ENCODE results near the gene IP6K2.

The IP6K2 gene

GRCh38 chr3:48686538-48687219, 30.3 kb downstream of the IP6K2 start:
- Mint-ChIP-seq H3K36me3 (peaks cover 59% of the 10 kb centered on the region), H3K27ac (peak overlapping the region; percentile 90), H3K9me3 (no peaks in the 10 kb centered on the region), H3K4me3 (peak overlapping the region; percentile 78), H3K4me1 (peaks cover 39% of the 10 kb centered on the region)
- ATAC-seq: no peak
- no peak for DNase-seq (ENCODE audit: low spot score in 2 of 2)

- ATAC-seq: peak; percentile 89
- no peaks in the 10 kb centered on the region for H3K9me3 Mint-ChIP-seq
- DNase-seq (ENCODE audit: low spot score in 2 of 2): peak; percentile 89 to 94
- H3K27ac Mint-ChIP-seq: peak within 1 kb of the TSS; percentile 90
- H3K4me1 Mint-ChIP-seq: peaks cover 42% of the 10 kb centered on the region
- peaks cover 54% of the 10 kb centered on the region for H3K36me3 Mint-ChIP-seq
- H3K4me3 Mint-ChIP-seq: peak within 1 kb of the TSS; percentile 78
These were observed 31.2 kb downstream of the IP6K2 start, which contains the start of gene NCKIPSD for GRCh38 chr3:48685603-48686511. Gene NCKIPSD, minus strand, starts transcription at chr3:48685915. Its CDS starts 108 bp downstream, at chr3:48685807.

GRCh38 chr3:48685293-48685602, 31.8 kb downstream of the IP6K2 start:
- H3K4me1 Mint-ChIP-seq: peaks cover 48% of the 10 kb centered on the region
- DNase-seq (ENCODE audit: low spot score in 2 of 2) (no peak), ATAC-seq (no peak)
- H3K27ac Mint-ChIP-seq: peak overlapping the region; percentile 90
- peak overlapping the region; percentile 78 for H3K4me3 Mint-ChIP-seq
- H3K9me3 Mint-ChIP-seq: no peaks in the 10 kb centered on the region
- H3K36me3 Mint-ChIP-seq: peaks cover 54% of the 10 kb centered on the region

DNA sequence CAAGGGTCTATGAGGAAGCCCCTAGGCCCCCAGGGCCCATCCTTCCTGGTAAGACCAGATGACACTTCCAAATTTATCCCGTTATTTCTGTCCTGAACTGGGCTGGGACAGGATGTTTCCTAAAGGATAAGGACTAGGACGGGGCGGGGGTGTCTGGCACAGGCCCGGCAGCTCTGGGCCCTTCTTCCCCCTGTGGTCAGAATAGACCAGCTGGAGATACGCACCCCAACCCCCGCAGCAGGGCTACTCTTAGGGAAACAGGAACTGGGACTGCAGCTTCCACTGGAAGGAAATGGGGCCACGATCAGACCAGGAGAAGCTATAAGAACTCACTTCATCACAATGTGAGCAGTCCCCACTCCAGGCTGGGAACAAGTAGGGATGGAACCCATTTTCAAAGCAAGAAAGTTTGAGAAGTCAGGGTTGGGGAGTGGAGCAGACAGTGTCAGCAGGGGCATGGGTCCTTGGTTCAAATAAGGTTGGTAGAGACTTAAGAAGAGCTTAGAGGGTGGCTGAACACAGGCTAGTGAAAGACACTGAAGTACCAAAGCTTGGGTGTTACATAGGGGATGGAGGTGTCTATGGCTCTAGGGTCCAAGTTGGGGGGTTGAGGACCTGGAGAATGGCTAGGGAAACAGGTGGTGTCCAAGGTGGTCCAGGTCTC, 32.4 kb downstream of the IP6K2 start:
- peak overlapping the region; percentile 90 for H3K27ac Mint-ChIP-seq
- no peaks in the 10 kb centered on the region for H3K9me3 Mint-ChIP-seq
- peaks cover 50% of the 10 kb centered on the region for H3K36me3 Mint-ChIP-seq
- no peak for ATAC-seq
- peak overlapping the region; percentile 78 for H3K4me3 Mint-ChIP-seq
- H3K4me1 Mint-ChIP-seq: peaks cover 49% of the 10 kb centered on the region
- peak in 1 of 2 donors; percentile 52 for DNase-seq (ENCODE audit: low spot score in 2 of 2)

DNA sequence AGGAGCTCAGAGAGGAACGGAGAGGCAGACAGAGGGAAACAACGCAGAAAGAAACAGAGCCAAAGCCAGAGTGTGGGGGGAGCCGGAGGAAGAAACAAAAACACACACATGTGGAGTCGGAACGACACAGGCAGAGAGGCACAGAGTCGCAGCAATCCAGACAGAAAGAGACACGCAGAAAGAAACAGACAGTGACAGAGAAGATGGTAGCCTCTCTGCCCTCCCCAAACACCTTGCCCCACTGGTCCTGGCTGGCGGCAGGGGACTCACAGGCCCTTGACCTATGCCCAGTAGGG, 33.0 kb downstream of the IP6K2 start:
- Mint-ChIP-seq H3K9me3 (no peaks in the 10 kb centered on the region), H3K4me3 (peak overlapping the region; percentile 78), H3K27ac (peak overlapping the region; percentile 90), H3K36me3 (peaks cover 47% of the 10 kb centered on the region), H3K4me1 (peaks cover 49% of the 10 kb centered on the region)
- ATAC-seq (no peak), DNase-seq (ENCODE audit: low spot score in 2 of 2) (no peak)

DNA sequence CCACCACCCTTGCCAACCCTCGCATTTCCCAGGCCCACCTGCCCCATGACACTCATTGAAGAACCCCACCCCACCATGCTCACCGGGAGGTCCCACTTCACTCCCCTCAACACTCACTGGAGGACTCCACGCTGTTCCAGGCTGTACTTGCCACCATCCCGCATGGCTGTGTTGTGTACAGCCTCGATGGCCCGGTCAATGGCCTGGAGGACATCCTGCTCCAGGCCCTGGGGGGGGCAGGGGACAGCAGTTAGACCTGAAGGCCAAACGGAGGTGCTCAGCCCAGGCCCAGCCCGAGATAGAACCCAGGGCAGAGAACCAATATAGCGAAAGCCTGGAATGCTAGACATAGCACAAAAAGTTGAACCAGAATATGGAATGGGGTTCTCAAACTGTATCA, 34.2 kb downstream of the IP6K2 start:
- H3K4me1 Mint-ChIP-seq: peaks cover 49% of the 10 kb centered on the region

DNA sequence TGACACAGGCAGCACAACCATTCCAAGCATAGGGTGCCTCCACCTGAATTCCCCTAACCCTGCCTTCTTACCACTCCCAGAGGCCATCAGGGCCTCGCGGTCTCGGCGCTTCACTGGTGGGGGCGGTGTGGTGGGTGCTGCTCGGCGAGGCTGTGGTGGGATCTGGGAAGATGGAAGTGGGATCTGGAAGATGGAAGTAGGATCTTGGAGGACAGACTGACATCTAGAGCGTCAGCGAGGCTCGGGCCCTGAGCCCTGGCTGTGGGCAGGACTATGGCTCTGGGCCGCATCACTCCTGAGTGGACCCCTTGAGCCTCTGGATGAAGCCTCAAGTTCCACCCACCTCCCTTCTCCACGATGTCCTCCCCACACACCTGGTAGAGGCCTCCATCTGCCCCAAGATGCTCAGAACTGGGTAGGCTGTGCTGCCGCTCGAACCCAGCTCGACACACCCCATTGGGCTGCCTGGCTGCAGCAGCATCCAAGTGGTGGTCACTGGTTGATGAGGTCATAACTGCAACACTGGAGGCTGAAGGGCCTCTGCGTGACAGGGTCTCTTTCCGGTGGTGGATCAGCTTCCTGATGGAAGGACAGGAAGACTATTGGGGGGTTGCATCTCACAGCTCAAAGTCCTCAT, 34.9 kb downstream of the IP6K2 start:
- no peak overlapping the region for H3K4me3 Mint-ChIP-seq
- H3K36me3 Mint-ChIP-seq: peaks cover 44% of the 10 kb centered on the region
- no peaks in the 10 kb centered on the region for H3K9me3 Mint-ChIP-seq
- DNase-seq (ENCODE audit: low spot score in 2 of 2): no peak
- no peak overlapping the region for H3K27ac Mint-ChIP-seq
- ATAC-seq: no peak
- H3K4me1 Mint-ChIP-seq: peaks cover 49% of the 10 kb centered on the region

More for the DNA sequence above, 34.2 kb downstream of the IP6K2 start:
- ATAC-seq (no peak), DNase-seq (ENCODE audit: low spot score in 2 of 2) (no peak)
- Mint-ChIP-seq H3K36me3 (peaks cover 43% of the 10 kb centered on the region), H3K4me3 (no peak overlapping the region), H3K9me3 (no peaks in the 10 kb centered on the region), H3K27ac (no peak overlapping the region)

DNA sequence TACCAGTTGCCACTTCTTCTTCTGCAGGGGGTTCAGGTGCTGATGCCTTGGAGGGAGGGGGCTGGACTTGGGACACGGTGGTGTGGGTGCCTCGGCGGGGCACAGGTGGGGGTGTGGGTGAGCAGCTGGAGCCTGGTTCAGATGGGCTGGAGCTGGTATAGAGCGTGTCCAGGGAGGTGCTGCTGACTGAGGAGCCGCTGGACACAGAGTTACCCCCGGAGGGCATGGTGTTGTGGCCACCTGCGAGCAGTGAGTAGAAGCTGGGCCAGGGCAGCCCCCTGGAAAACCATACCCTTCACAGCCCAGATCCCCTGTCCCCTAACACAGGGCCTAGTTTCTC, 35.5 kb downstream of the IP6K2 start:
- H3K9me3 Mint-ChIP-seq: no peaks in the 10 kb centered on the region
- no peak for DNase-seq (ENCODE audit: low spot score in 2 of 2)
- peaks cover 47% of the 10 kb centered on the region for H3K36me3 Mint-ChIP-seq
- peaks cover 45% of the 10 kb centered on the region for H3K4me1 Mint-ChIP-seq
- no peak for ATAC-seq
- no peak overlapping the region for H3K4me3 Mint-ChIP-seq
- H3K27ac Mint-ChIP-seq: no peak overlapping the region

GRCh38 chr3:48680811-48681540, 36.0 kb downstream of the IP6K2 start:
- ATAC-seq (no peak), DNase-seq (ENCODE audit: low spot score in 2 of 2) (no peak)
- H3K9me3 Mint-ChIP-seq: no peaks in the 10 kb centered on the region
- H3K36me3 Mint-ChIP-seq: peaks cover 49% of the 10 kb centered on the region
- peaks cover 39% of the 10 kb centered on the region for H3K4me1 Mint-ChIP-seq
- H3K4me3 Mint-ChIP-seq: no peak overlapping the region
- H3K27ac Mint-ChIP-seq: peak overlapping the region; percentile 75

- ATAC-seq: no peak
- Mint-ChIP-seq H3K36me3 (peaks cover 54% of the 10 kb centered on the region), H3K27ac (no peak overlapping the region)
These were observed 37.3 kb downstream of the IP6K2 start for GRCh38 chr3:48679411-48680391.

GRCh38 chr3:48678566-48679380, 38.2 kb downstream of the IP6K2 start:
- Mint-ChIP-seq H3K4me3 (no peak overlapping the region), H3K27ac (no peak overlapping the region), H3K4me1 (peaks cover 23% of the 10 kb centered on the region), H3K9me3 (no peaks in the 10 kb centered on the region), H3K36me3 (peaks cover 55% of the 10 kb centered on the region)
- DNase-seq (ENCODE audit: low spot score in 2 of 2) (no peak), ATAC-seq (no peak)

More at GRCh38 chr3:48679411-48680391, 37.3 kb downstream of the IP6K2 start:
- no peaks in the 10 kb centered on the region for H3K9me3 Mint-ChIP-seq
- DNase-seq (ENCODE audit: low spot score in 2 of 2): no peak
- H3K4me3 Mint-ChIP-seq: no peak overlapping the region
- peaks cover 32% of the 10 kb centered on the region for H3K4me1 Mint-ChIP-seq

GRCh38 chr3:48678056-48678455, 39.0 kb downstream of the IP6K2 start:
- Mint-ChIP-seq H3K27ac (peak overlapping the region; percentile 46), H3K4me3 (no peak overlapping the region), H3K9me3 (no peaks in the 10 kb centered on the region), H3K4me1 (peaks cover 16% of the 10 kb centered on the region), H3K36me3 (peaks cover 62% of the 10 kb centered on the region)
- ATAC-seq (no peak), DNase-seq (ENCODE audit: low spot score in 2 of 2) (no peak)

GRCh38 chr3:48674505-48674904, 42.5 kb downstream of the IP6K2 start:
- Mint-ChIP-seq H3K36me3 (peaks cover 61% of the 10 kb centered on the region), H3K4me3 (no peak overlapping the region), H3K27ac (no peak overlapping the region), H3K9me3 (no peaks in the 10 kb centered on the region), H3K4me1 (no peaks in the 10 kb centered on the region)
- DNase-seq (ENCODE audit: low spot score in 2 of 2) (no peak), ATAC-seq (peak; percentile 8)
